WTC11 (cell line): ENCODE results near the gene GDPD4. TPM values are rescaled to one million over a fixed set of nuclear protein-coding genes. Genes with fewer than 3 reads are reported as not detected.

Experiments used
- ATAC-seq: fragments of 200-7000 bp; cut with Tn5 transposase; 2 replicates; pipeline ENCODE4 v1.10.0; 2021; ENCODE audit warnings: mild to moderate bottlenecking, moderate library complexity
- CTCF ChIA-PET: fragments of 300-600 bp; sonication (Branson Sonifier 250); formaldehyde crosslinking; loops from one replicate; lab custom pipeline; 2021; ENCODE audit warnings: antibody characterized with exemption; lab: Charles Lee
- POLR2A ChIA-PET: fragments of 350-600 bp; sonication (Branson Sonifier 250); formaldehyde crosslinking; loops from one replicate; lab custom pipeline; 2021; ENCODE audit warnings: antibody characterized with exemption; lab: Charles Lee
- DNase-seq: peaks from one replicate; pipeline ENCODE4 v3.0.0; 2021; ENCODE audit warnings: low spot score
- H3K27ac Mint-ChIP-seq: 2 replicates; pipeline ENCODE4 v1.8.0; 2021; ENCODE audit warnings: mixed read lengths
- H3K27me3 Mint-ChIP-seq: 2 replicates; pipeline ENCODE4 v1.8.0; 2021; ENCODE audit warnings: low read depth, mild to moderate bottlenecking, moderate library complexity, mixed read lengths
- H3K36me3 Mint-ChIP-seq: 2 replicates; pipeline ENCODE4 v1.8.0; 2021; ENCODE audit warnings: mixed read lengths
- H3K4me1 Mint-ChIP-seq: 2 replicates; pipeline ENCODE4 v1.8.0; 2022; ENCODE audit warnings: mixed read lengths
- H3K4me3 Mint-ChIP-seq: 2 replicates; pipeline ENCODE4 v1.8.0; 2021; ENCODE audit warnings: mild to moderate bottlenecking, moderate library complexity, mixed read lengths
- H3K9me3 Mint-ChIP-seq: 2 replicates; pipeline ENCODE4 v1.8.0; 2021; ENCODE audit warnings: mixed read lengths
- CBFB ChIP-seq: sonication (generic); formaldehyde crosslinking; IDR thresholded peaks from 2 replicates; pipeline ENCODE4 v1.8.1; 2022; ENCODE audit warnings: mild to moderate bottlenecking, low read depth, missing genetic modification reagents
- CREM ChIP-seq: sonication (generic); formaldehyde crosslinking; IDR thresholded peaks from 2 replicates; pipeline ENCODE4 v1.8.1; 2022; ENCODE audit warnings: mild to moderate bottlenecking, missing genetic modification reagents, moderate library complexity
- ESRRA ChIP-seq: sonication (generic); formaldehyde crosslinking; IDR thresholded peaks from 2 replicates; pipeline ENCODE4 v1.8.1; 2022; ENCODE audit warnings: mild to moderate bottlenecking, missing genetic modification reagents, borderline replicate concordance
- ETV6 ChIP-seq: sonication (generic); formaldehyde crosslinking; IDR thresholded peaks from 2 replicates; pipeline ENCODE4 v1.8.1; 2022; ENCODE audit warnings: mild to moderate bottlenecking, missing genetic modification reagents
- GABPB1 ChIP-seq: sonication (generic); formaldehyde crosslinking; IDR thresholded peaks from 2 replicates; pipeline ENCODE4 v1.8.1; 2023; ENCODE audit warnings: mild to moderate bottlenecking, missing genetic modification reagents
- JUN ChIP-seq: sonication (generic); formaldehyde crosslinking; IDR thresholded peaks from 2 replicates; pipeline ENCODE4 v1.8.0; 2023; ENCODE audit warnings: mild to moderate bottlenecking, missing genetic modification reagents
- MYBL2 ChIP-seq: sonication (generic); formaldehyde crosslinking; IDR thresholded peaks from 2 replicates; pipeline ENCODE4 v1.8.1; 2023; ENCODE audit warnings: mild to moderate bottlenecking, moderate library complexity, missing genetic modification reagents
- NFYB ChIP-seq: sonication (generic); formaldehyde crosslinking; conservative IDR thresholded peaks from 2 replicates; pipeline ENCODE4 v1.8.0; 2022; ENCODE audit warnings: low read depth, missing genetic modification reagents
- NR2C2 ChIP-seq: sonication (generic); formaldehyde crosslinking; IDR thresholded peaks from 2 replicates; pipeline ENCODE4 v1.8.0; 2022; ENCODE audit warnings: mild to moderate bottlenecking, missing genetic modification reagents
- RORB ChIP-seq: fragments of 250-450 bp; sonication (Bioruptor Pico); IDR thresholded peaks from 2 replicates; pipeline ENCODE4 v1.9.0; 2021; ENCODE audit warnings: mild to moderate bottlenecking
- SP1 ChIP-seq: sonication (generic); formaldehyde crosslinking; conservative IDR thresholded peaks from 2 replicates; pipeline ENCODE4 v1.8.1; 2022; ENCODE audit warnings: missing genetic modification reagents
- TCF7 ChIP-seq: sonication (generic); formaldehyde crosslinking; IDR thresholded peaks from 2 replicates; pipeline ENCODE4 v1.8.0; 2022; ENCODE audit warnings: mild to moderate bottlenecking, low read depth, missing genetic modification reagents, moderate library complexity
- ZNF232 ChIP-seq: sonication (generic); formaldehyde crosslinking; IDR thresholded peaks from 2 replicates; pipeline ENCODE4 v1.8.0; 2022; ENCODE audit warnings: mild to moderate bottlenecking, missing genetic modification reagents
- ZNF396 ChIP-seq: fragments of 250-450 bp; sonication (Bioruptor Pico); IDR thresholded peaks from 2 replicates; pipeline ENCODE4 v1.8.0; 2021; ENCODE audit warnings: mild to moderate bottlenecking, moderate library complexity, borderline replicate concordance
- total RNA-seq: library from RNA; stranded (reverse); gene quantifications from 3 replicates; pipeline ENCODE4 v1.2.3, GENCODE V29; 2021
- TF ChIP-seq, protein P1 (sequence below): sonication (generic); formaldehyde crosslinking; conservative IDR thresholded peaks from 2 replicates; pipeline ENCODE4 v1.8.1; 2023; ENCODE audit warnings: mild to moderate bottlenecking, low read depth, missing genetic modification reagents, moderate library complexity
- TF ChIP-seq, protein P2 (sequence below): sonication (generic); formaldehyde crosslinking; IDR thresholded peaks from 2 replicates; pipeline ENCODE4 v1.8.1; 2023; ENCODE audit warnings: mild to moderate bottlenecking, missing genetic modification reagents, moderate library complexity
- TF ChIP-seq, protein P3 (sequence below): sonication (generic); formaldehyde crosslinking; IDR thresholded peaks from 2 replicates; pipeline ENCODE4 v1.8.1; 2022; ENCODE audit warnings: low read depth, mild to moderate bottlenecking, moderate library complexity, missing genetic modification reagents, borderline replicate concordance
- TF ChIP-seq, protein P4 (sequence below): sonication (generic); formaldehyde crosslinking; IDR thresholded peaks from 2 replicates; pipeline ENCODE4 v1.8.0; 2023; ENCODE audit warnings: mild to moderate bottlenecking, missing genetic modification reagents
- TF ChIP-seq, protein P5 (sequence below): fragments of 250-450 bp; sonication (Bioruptor Pico); IDR thresholded peaks from 2 replicates; pipeline ENCODE4 v1.9.0; 2021; ENCODE audit warnings: mild to moderate bottlenecking, borderline replicate concordance

GDPD4 gene
- total RNA-seq, 1 experiment from 2014 or later = not detected

DNA sequence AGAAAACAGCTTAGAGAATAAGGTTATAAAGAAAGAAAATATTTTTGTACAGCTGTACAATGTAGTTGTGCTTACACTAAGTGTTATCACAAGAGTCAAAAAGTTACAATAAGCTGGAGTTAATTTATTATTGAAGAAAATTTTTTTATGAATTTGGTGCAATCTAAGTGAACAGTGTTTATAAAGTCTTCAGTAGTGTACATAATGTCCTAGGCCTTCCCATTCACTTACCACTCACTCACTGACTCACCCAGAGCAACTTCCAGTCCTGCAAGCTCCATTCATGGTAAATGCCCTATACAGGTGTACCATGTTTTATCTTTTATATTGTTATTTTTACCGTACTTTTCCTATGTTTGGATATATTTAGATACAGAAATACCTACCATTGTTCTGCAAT, 34.7 kb downstream of the GDPD4 start:
- Mint-ChIP-seq H3K4me3 (no peak overlapping the region), H3K9me3 (peaks cover 21% of the 10 kb centered on the region), H3K27me3 (no peaks in the 10 kb centered on the region), H3K36me3 (peaks cover 8% of the 10 kb centered on the region; the same call in 1 of the 2 replicates), H3K4me1 (peaks cover 8% of the 10 kb centered on the region), H3K27ac (no peak overlapping the region)
- TF ChIP-seq GABPB1 (CRISPR knock-in tag) (no peak), TCF7 (CRISPR knock-in tag) (no peak), NFYB (CRISPR knock-in tag) (no peak), CREM (no peak), CBFB (CRISPR knock-in tag) (no peak), MYBL2 (CRISPR knock-in tag) (no peak), ETV6 (CRISPR knock-in tag) (no peak), ZNF396 (no peak), ZNF232 (no peak), ESRRA (CRISPR knock-in tag) (no peak), RORB (no peak), JUN (CRISPR knock-in tag) (no peak), SP1 (CRISPR knock-in tag) (no peak), NR2C2 (CRISPR knock-in tag) (no peak)
- TF ChIP-seq, protein P1, sequence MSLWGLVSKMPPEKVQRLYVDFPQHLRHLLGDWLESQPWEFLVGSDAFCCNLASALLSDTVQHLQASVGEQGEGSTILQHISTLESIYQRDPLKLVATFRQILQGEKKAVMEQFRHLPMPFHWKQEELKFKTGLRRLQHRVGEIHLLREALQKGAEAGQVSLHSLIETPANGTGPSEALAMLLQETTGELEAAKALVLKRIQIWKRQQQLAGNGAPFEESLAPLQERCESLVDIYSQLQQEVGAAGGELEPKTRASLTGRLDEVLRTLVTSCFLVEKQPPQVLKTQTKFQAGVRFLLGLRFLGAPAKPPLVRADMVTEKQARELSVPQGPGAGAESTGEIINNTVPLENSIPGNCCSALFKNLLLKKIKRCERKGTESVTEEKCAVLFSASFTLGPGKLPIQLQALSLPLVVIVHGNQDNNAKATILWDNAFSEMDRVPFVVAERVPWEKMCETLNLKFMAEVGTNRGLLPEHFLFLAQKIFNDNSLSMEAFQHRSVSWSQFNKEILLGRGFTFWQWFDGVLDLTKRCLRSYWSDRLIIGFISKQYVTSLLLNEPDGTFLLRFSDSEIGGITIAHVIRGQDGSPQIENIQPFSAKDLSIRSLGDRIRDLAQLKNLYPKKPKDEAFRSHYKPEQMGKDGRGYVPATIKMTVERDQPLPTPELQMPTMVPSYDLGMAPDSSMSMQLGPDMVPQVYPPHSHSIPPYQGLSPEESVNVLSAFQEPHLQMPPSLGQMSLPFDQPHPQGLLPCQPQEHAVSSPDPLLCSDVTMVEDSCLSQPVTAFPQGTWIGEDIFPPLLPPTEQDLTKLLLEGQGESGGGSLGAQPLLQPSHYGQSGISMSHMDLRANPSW (CRISPR knock-in tag) = no peak
- TF ChIP-seq, protein P2, sequence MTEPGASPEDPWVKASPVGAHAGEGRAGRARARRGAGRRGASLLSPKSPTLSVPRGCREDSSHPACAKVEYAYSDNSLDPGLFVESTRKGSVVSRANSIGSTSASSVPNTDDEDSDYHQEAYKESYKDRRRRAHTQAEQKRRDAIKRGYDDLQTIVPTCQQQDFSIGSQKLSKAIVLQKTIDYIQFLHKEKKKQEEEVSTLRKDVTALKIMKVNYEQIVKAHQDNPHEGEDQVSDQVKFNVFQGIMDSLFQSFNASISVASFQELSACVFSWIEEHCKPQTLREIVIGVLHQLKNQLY (CRISPR knock-in tag) = no peak
- TF ChIP-seq, protein P3, sequence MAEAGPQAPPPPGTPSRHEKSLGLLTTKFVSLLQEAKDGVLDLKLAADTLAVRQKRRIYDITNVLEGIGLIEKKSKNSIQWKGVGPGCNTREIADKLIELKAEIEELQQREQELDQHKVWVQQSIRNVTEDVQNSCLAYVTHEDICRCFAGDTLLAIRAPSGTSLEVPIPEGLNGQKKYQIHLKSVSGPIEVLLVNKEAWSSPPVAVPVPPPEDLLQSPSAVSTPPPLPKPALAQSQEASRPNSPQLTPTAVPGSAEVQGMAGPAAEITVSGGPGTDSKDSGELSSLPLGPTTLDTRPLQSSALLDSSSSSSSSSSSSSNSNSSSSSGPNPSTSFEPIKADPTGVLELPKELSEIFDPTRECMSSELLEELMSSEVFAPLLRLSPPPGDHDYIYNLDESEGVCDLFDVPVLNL (CRISPR knock-in tag) = no peak
- TF ChIP-seq, protein P4, sequence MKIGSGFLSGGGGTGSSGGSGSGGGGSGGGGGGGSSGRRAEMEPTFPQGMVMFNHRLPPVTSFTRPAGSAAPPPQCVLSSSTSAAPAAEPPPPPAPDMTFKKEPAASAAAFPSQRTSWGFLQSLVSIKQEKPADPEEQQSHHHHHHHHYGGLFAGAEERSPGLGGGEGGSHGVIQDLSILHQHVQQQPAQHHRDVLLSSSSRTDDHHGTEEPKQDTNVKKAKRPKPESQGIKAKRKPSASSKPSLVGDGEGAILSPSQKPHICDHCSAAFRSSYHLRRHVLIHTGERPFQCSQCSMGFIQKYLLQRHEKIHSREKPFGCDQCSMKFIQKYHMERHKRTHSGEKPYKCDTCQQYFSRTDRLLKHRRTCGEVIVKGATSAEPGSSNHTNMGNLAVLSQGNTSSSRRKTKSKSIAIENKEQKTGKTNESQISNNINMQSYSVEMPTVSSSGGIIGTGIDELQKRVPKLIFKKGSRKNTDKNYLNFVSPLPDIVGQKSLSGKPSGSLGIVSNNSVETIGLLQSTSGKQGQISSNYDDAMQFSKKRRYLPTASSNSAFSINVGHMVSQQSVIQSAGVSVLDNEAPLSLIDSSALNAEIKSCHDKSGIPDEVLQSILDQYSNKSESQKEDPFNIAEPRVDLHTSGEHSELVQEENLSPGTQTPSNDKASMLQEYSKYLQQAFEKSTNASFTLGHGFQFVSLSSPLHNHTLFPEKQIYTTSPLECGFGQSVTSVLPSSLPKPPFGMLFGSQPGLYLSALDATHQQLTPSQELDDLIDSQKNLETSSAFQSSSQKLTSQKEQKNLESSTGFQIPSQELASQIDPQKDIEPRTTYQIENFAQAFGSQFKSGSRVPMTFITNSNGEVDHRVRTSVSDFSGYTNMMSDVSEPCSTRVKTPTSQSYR (CRISPR knock-in tag) = no peak
- TF ChIP-seq, protein P5, sequence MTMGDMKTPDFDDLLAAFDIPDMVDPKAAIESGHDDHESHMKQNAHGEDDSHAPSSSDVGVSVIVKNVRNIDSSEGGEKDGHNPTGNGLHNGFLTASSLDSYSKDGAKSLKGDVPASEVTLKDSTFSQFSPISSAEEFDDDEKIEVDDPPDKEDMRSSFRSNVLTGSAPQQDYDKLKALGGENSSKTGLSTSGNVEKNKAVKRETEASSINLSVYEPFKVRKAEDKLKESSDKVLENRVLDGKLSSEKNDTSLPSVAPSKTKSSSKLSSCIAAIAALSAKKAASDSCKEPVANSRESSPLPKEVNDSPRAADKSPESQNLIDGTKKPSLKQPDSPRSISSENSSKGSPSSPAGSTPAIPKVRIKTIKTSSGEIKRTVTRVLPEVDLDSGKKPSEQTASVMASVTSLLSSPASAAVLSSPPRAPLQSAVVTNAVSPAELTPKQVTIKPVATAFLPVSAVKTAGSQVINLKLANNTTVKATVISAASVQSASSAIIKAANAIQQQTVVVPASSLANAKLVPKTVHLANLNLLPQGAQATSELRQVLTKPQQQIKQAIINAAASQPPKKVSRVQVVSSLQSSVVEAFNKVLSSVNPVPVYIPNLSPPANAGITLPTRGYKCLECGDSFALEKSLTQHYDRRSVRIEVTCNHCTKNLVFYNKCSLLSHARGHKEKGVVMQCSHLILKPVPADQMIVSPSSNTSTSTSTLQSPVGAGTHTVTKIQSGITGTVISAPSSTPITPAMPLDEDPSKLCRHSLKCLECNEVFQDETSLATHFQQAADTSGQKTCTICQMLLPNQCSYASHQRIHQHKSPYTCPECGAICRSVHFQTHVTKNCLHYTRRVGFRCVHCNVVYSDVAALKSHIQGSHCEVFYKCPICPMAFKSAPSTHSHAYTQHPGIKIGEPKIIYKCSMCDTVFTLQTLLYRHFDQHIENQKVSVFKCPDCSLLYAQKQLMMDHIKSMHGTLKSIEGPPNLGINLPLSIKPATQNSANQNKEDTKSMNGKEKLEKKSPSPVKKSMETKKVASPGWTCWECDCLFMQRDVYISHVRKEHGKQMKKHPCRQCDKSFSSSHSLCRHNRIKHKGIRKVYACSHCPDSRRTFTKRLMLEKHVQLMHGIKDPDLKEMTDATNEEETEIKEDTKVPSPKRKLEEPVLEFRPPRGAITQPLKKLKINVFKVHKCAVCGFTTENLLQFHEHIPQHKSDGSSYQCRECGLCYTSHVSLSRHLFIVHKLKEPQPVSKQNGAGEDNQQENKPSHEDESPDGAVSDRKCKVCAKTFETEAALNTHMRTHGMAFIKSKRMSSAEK (CRISPR knock-in tag) = no peak
- POLR2A ChIA-PET = no interaction called here
- no peak for ATAC-seq
- CTCF ChIA-PET = no interaction called here
- no peak for DNase-seq
